ENCODE data around the gene TIAM2.

Gene TIAM2

GRCh38 chr6:155245193-155245592 is 250.1 kb downstream of the TIAM2 start:
- DNase-seq: no peak

DNA sequence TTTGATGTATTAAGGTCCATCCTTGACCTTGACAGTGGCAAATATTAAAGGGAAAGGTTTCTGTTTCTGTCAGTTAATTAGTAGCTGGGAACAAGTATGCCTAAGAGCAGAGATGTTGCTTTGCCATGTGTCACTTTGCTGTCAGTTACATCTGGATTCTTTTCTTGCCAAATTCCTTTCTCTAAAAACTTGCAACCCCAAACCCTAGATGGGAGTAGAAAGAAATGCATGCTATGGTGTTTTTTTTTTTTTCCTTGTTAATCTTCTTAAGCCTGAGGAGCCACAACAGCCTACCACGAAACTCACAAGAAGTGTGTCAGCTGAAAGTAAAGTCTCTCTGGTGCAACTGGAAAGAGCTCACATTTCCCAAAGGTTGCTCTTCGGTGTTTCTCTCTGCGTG is 250.7 kb downstream of the TIAM2 start:
- no peak for DNase-seq

DNA sequence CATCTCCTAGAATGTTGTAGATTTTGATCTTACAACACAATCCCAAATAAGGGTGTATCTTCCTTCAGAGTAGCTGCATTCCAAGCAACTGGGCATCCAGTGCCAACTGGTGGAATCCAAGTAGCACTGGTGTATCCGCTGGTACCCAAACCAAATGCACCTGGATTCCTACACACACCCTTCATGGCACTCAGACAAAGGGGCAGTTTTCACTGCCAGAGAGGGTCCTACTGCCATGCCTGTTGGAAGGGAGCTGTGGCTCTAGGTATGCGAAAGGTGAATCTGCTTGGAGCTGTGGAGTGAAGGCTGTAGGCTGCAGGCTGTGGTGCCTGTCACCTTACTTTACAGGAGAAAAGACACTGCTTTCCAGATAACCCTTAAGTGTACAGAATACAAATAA is 251.7 kb downstream of the TIAM2 start:
- no peak for DNase-seq

DNA sequence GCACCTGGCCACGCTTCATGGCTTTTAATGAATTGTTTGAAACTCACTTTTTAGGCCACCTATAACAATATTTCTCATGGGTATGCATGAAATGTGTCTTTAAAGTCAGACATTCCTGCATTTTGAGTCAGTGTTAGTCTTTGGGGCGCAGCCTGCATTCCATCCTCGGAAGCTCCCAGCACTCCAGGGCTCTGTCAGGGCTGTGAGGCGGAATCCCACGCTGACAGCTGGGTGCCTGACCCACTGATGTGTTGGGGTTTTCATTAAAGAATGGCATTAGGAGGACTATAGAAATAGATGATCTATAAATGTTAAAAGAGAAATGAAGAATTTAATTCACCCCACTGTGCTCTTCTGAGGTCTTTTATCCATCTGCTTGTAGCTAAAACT is 252.5 kb downstream of the TIAM2 start:
- no peak for DNase-seq

DNA sequence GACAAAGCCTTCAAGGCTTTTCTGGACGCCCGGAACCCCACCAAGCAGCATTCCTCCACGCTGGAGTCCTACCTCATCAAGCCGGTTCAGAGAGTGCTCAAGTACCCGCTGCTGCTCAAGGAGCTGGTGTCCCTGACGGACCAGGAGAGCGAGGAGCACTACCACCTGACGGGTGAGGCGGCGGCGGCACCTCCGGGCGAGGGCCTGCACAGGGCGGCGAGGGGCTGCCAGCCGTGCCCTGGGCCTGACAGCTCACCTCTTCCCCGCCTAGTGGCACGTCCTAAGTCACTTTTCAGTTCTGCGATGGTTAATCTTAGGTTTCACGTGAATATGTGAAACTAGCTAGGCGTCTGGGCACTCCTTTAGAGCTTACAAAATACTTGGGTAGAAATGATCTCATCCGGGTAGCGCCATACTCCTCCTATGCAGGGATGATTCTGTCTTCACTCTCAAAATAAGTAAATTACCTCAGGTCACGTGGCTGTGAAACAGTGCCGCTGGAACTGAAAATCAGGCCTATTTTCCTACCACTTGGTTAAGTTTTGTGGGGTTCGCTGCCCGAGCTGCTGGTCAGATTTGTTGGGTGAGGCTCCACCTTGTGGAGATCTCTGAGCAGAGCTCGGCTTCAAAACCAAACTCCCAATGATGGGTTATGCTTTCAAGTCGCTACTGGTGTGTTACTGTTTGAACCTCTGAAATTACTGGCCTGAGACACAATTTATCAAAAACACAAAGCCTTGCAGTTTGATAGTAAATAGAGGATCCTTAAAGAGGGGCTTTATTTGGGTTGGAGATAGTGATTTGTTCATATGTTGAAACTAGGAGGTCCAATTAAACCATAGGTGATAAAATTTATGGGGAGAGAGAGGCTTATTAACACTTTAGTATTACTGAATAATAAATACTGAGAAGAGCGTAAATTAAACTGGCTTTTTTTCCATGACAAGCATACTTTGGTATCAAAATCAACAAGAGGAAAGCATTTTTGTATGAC is 253.2 kb downstream of the TIAM2 start:
- no peak for DNase-seq

DNA sequence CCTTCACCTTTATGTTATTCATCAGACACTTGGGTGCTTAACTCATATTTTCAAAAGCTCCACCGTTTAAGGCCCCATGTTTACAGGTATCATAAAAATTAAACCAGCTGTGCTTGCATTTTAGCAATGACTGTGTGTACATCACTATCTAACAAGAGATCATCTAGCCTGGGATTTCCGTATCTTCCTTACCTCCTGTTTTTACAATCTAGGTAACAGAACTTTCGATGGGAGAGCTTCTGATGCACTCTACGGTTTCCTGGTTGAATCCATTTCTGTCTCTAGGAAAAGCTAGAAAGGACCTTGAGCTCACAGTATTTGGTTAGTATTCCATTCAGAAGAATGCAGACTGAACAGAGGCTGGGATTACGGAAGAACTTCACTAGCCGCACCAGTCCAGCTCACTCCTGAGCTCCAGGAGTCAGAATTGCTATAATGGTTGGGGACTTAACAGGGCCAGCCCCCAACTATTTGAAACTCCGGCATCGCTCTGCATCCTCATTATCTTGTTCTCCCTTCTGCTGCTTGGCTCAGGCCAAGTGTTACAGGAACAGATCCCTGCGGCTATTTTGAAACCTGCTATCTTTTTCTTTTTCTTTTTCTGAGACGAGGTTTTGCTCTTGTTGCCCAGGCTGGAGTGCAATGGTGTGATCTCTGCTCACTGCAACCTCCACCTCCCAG is 255.7 kb downstream of the TIAM2 start:
- DNase-seq: no peak

- no peak for DNase-seq
Measured at GRCh38 chr6:155252581-155252980, 257.5 kb downstream of the TIAM2 start.

DNA sequence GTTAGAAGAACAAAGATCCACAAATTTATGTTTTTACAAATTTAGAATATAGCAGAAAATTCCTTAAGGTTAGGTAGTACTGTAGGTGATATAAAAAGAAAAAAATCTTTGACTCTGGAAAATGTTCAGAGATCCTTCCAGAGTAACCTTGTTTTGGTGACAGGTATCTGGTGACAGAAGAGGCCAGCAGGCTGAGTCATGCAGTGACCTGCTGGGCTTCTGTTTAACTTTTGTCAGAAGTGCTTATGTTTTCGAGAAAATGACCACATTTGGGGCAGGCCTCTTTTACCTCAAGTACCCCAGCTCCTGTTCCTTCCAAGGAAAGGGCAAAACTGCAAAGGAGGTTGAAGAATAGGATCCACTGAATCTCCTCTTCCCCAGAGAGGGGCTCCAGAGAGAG is 258.2 kb downstream of the TIAM2 start:
- DNase-seq: no peak

DNA sequence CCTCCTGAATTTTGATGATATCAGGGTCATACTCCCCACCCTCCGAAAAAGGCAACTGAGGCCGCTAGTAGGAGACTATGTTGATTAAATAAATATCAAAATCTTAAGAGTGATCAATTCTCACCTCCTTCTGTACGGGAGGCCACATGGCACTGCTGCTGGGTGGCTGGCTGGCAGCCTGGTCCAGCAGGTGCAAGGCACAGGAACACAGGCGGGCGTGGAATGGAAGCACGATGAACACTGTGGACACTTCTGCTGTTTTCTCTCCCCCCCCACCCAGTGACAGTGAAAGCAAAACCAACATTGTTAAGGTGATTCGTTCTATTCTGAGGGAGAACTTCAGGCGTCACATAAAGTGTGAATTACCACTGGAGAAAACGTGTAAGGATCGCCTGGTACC is 259.0 kb downstream of the TIAM2 start:
- peak; percentile 48 for DNase-seq

GRCh38 chr6:155256122-155256795 is 261.1 kb downstream of the TIAM2 start:
- DNase-seq: no peak

- DNase-seq: no peak
Measured at GRCh38 chr6:155257796-155258195, 262.7 kb downstream of the TIAM2 start.

DNA sequence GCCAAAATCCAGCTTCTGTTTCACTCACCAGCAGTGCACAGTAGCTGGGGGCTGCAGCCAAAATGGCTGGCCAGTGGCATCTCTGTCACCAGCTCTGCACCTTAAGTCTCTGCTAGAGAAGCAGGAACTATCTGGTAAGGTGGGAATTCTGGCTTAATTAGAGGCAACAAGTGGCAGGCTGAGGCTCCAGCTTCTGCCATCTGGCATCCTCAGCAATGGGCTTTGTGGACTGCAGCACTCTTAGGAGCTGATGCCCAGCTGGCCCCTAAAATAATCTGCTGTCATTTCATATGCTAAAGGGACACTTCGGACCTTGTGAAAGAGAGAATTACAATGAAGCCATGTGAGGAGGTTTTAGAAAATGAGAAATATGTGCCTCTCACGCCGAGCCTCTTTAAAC is 264.1 kb downstream of the TIAM2 start:
- DNase-seq: no peak

DNA sequence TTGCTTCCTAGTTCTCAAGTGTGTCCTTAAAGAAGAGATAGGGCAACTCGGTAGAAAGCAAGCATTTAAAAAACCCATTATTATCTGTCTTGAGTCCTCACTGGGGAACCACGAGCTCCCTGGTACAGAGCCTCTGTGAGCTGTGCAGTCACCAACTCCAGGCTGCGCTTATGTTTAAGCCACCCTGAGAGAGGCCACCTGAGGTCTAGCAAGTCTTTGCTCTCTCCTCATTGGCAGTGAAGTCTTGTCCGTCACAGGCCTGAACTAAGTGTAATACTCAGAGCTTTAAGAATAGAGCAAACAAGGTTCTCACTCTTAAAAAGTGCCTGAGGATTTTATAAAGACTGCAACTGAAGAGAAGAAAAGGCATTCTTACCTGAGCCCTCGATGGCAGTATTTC is 264.8 kb downstream of the TIAM2 start:
- DNase-seq: no peak

DNA sequence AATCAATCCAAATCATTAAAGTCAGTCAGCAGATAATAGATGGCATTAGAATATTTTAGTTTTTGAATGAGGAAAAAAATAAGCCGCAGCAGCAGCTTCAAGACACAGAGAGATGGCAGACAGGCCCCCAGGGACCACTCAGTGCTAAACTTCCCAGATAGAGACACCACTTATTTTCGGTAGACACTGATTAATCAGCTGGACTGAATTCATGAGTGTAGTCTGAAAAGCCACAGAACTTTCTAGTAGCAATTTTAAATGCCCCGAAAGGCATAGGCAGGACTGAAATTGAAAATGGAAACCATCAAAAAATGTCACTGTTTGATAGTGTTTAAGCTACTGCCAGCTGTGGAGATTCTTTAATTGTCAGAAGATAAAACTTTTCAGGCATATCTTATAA is 265.6 kb downstream of the TIAM2 start:
- no peak for DNase-seq

GRCh38 chr6:155261111-155261900 is 266.2 kb downstream of the TIAM2 start:
- no peak for DNase-seq

DNA sequence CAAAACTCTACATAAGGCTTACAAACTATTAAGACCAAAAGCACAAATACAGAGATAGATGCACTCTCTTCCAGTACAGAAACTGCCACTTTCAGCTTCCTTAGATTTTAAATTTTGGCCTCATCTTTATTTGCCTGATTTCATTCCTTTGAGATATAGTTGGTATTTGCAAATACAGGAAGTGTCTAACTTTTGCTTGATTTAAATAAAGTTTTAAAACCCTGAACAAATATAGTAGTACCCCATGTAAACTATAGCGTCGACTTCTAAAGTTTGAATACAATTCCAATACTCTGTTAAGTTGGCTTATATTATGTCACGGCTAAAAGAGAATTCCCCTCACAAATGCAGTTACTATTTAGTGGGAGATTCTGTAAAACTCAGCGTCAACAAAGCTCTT is 267.5 kb downstream of the TIAM2 start:
- DNase-seq: no peak

DNA sequence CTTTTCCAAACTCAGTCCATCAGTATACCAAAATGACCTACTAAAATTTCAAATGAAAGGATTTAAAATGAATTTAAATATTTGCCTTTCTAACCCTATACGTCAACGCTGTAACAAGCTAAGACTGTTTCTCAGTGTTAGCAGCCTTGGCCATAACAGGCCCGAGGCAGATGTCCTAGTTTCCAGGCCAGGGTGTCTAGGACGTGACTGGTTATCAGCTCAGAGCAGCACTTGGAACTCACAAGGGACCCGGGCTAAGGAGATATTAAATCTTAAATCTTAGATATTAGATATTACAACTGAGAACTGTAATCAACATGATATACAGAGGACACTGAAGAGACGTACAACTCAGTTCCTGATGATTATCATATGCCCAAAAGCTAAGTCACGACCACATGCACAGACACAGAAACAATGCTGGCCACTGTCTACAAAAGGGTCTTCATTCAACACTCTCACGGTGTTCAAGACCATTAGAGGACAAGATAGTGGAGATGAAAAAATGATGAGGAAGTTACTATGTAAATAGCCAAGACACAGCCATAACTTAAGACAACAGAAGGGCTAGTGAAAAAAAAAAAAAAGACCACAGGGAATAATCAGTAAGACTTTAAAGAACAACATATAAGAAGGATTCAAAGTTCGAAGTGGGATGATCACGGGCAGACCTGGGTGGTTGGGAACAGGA is 268.4 kb downstream of the TIAM2 start, which contains the start of gene CLDN20:
Gene CLDN20, plus strand, starts transcription at position 641 of the 691 bp plus-strand sequence. CDS start 11,707 bp downstream, outside the sequence.
- no peak for DNase-seq

DNA sequence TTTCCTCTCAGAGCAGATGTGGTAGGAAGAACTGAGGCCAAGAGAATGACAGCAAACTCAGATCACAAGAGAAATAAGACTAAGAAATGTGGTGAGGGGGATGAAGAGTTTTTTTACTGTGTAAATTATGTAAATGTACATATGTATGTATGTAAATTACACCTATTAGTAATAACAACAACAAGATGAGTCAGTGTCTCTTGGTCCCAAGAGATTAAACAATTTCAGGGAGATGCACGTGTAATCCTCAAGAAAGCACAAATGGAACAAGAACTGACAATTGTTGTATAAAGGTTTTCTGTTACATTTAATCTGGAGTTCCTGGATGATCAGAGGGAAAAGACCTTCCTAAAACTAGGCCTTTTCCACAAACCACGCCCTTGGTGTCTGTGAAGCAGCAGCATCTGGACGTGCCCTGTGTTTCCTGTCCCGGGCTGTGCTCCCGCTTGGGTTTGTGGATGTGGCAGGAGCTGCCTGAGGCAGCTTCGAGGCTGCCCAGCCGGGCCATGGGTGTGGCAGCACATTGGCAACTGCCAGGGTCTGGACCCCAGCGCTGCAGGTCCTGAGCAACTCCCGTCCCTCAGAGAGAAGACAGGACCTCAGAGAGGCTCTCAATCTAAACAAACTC is 269.7 kb downstream of the TIAM2 start:
- no peak for DNase-seq

DNA sequence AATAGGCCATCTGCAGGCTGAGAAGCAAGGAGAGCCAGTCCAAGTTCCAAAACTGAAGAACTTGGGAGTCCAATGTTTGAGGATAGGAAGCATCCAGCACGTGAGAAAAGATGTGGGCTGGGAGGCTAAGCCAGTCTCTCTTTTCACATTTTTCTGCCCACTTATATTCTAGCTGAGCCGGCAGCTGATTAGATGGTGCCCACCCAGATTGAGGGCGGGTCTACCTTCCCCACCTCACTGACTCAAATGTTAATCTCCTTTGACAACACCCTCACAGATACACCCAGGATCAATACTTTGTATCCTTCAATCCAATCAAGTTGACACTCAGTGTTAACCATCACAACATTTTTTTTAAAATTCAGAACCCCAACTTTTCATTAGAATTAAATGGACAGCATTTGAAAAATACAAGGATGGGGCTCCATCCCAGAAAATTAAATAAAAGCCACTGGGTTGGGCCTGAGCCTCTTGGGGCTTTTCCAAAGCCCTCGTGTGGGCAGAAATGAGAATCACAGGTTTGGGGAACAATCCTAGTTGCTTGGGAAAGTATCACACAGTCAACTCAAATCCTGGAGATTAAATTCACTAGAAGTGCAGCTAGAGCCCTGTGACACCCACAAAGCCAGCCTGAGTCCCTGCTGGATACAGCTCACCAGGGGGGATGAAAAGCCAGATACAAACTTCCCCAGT is 270.9 kb downstream of the TIAM2 start:
- DNase-seq: no peak

DNA sequence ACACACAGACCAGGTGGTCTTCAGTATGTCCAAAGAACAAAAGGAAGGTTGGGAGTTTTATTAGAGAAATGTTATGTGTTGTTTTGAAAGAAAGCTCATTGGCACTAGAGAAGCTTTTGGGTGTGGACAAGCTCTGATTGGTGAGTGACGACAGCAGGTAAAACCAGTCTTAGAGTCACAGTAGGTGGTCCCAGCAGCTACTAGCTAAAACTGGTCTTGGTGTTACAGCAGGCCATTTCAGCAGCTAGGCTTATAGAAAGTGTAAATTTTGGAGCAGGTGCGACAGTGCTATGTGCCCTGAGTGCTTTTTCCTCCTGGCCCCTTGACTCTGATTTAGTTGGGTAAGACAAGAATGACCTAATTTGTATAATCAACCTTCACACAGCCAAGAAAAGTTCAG is 272.3 kb downstream of the TIAM2 start:
- no peak for DNase-seq
